NCI-H1417 treated with DMSO at 0.1 percent for 48 hours (cell line): ENCODE measurements around the gene CIC.
"Not testable (repeated sequence)": the region's sequence is repeated elsewhere in the genome, so short reads cannot be mapped to it uniquely, and the experiment has no call there.

Experiments
- DNase-seq: peaks from one replicate; lab custom pipeline; 2025; lab: John Stamatoyannopoulos, UW

CIC gene

DNA sequence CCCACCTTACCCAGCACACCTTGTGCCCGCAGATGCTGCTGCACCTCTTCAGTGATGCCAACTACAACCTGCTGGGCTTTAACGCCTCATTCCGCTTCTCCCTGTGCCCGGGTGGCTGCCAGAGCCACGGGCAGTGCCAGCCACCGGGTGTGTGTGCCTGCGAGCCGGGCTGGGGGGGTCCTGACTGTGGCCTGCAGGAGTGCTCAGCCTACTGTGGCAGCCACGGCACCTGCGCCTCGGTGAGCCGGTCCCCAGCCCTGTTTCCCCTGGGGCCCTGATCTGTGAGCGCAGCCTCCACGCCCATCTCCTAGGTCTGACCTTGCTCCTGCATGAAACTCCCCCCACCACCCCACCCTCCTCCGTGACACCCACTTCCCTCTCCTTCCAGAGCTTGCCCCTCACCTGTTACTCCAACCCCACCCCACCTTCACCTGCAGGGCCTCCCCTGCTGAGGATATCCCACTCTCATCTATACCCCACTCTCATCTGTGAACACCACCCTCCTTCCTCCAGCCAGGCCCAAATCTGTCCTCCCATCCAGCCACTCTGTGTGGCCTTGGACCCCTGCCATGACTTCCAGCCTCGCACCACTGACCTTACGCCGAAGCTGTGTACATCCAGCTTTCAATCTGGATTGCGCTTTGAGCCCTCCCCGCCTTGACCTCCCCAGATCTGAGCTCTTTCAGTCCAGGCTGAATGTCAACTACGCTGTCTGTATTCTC, 65.1 kb downstream of the CIC start:
- DNase-seq = no peak

- DNase-seq = no peak
Measured at GRCh38 chr19:42334697-42335373, 65.8 kb downstream of the CIC start.

GRCh38 chr19:42335374-42335936, 66.4 kb downstream of the CIC start:
- DNase-seq = no peak

- DNase-seq = no peak
Measured at GRCh38 chr19:42335971-42336370, 66.9 kb downstream of the CIC start.

- not testable (repeated sequence) for DNase-seq
Measured at GRCh38 chr19:42339126-42339860, 70.2 kb downstream of the CIC start.

DNA sequence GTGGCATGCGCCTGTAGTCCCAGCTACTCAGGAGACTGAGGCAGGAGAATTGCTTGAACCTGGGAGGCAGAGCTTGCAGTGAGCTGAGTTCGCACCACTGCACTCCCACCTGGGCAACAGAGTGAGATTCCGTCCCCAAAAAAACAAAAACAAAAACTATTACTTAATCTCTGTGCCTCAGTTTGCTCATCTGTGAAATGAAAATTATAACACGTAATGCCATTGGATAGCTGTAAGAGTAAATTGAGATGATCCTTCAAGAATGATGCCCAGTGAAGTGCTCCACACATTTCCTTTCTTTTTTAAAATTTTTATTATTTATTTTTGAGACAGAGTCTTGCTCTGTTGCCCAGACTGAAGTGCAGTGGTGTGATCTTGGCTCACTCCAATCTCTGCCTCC, 70.9 kb downstream of the CIC start:
- not testable (repeated sequence) for DNase-seq

GRCh38 chr19:42343344-42344110, 74.5 kb downstream of the CIC start:
- DNase-seq = no peak

- DNase-seq = no peak
Measured at GRCh38 chr19:42344336-42344893, 75.4 kb downstream of the CIC start.
